Natural killer cell (primary cell): ENCODE results near the gene BOD1L1. TPM values are rescaled to one million over a fixed set of nuclear protein-coding genes. Genes with fewer than 3 reads are reported as not detected.

Experiments used
- ATAC-seq, 3 donors: fragments of 150-1000 bp in 2 of 3; fragments of 200-7000 bp in 1 of 3; cut with Tn5 transposase; 1 replicate in 1 of 3; 2 replicates in 2 of 3; pipeline ENCODE4 v1.10.0; 2021; ENCODE audit warnings: mild to moderate bottlenecking in 2 of 3, moderate library complexity in 2 of 3
- DNase-seq, 2 donors: peaks; one replicate each; pipeline versions ENCODE4 v3.0.0 to v3.0.0-alpha.2; 2013 to 2021; ENCODE audit warnings: mixed read lengths in 1 of 2
- H3K27ac ChIP-seq: one replicate; pipeline ENCODE4 v1.5.1; 2013; ENCODE audit warnings: mild to moderate bottlenecking, low read length
- H3K27me3 ChIP-seq: one replicate; pipeline ENCODE4 v1.6.1; 2013; ENCODE audit warnings: low read length; ENCODE audit not compliant: control insufficient read depth, insufficient read depth
- H3K36me3 ChIP-seq: one replicate; pipeline ENCODE4 v1.6.1; 2013; ENCODE audit warnings: low read length; ENCODE audit not compliant: control insufficient read depth, insufficient read depth
- H3K4me1 ChIP-seq: one replicate; pipeline ENCODE4 v1.6.1; 2013; ENCODE audit warnings: low read length; ENCODE audit not compliant: control insufficient read depth, insufficient read depth
- H3K4me3 ChIP-seq: one replicate; pipeline ENCODE4 v1.5.1; 2013; ENCODE audit warnings: low read length
- H3K9me3 ChIP-seq: one replicate; pipeline ENCODE4 v1.6.1; 2013; ENCODE audit warnings: low read length; ENCODE audit not compliant: control insufficient read depth, insufficient read depth
- H3K27ac Mint-ChIP-seq, 2 donors: one replicate each; pipeline ENCODE4 v1.8.0; 2022; ENCODE audit warnings: mild to moderate bottlenecking in 2 of 2, mixed read lengths in 2 of 2, moderate library complexity in 1 of 2
- H3K27me3 Mint-ChIP-seq, 2 donors: one replicate each; pipeline ENCODE4 v1.8.0; 2022; ENCODE audit warnings: low read depth in 2 of 2, mixed read lengths in 2 of 2
- H3K36me3 Mint-ChIP-seq: one replicate; pipeline ENCODE4 v1.8.0; 2022; ENCODE audit warnings: mixed read lengths
- H3K4me1 Mint-ChIP-seq, 2 donors: one replicate each; pipeline ENCODE4 v1.8.0; 2022; ENCODE audit warnings: mixed read lengths in 2 of 2
- H3K4me3 Mint-ChIP-seq: one replicate; pipeline ENCODE4 v1.8.0; 2022; ENCODE audit warnings: mild to moderate bottlenecking, moderate library complexity, mixed read lengths
- H3K9me3 Mint-ChIP-seq, 2 donors: one replicate each; pipeline ENCODE4 v1.8.0; 2022; ENCODE audit warnings: mixed read lengths in 2 of 2
- WGBS: methylation state at CpG from one replicate; pipeline ENCODE4 v1.1.7; 2013; ENCODE audit warnings: missing lambda C conversion rate; ENCODE audit not compliant: insufficient coverage; 5-methylcytosine and 5-hydroxymethylcytosine counted together
- intact Hi-C: fragments of 100-400 bp; cut with micrococcal nuclease; formaldehyde crosslinking; loops from one replicate; pipeline ENCODE4 v1.14.2; 2022
- total RNA-seq, 4 donors: library from RNA; stranded (reverse); fragments of 120-200 nt in 1 of 4; gene quantifications; one replicate each; pipeline versions ENCODE4 v1.2.3 to v1.2.4, GENCODE V29; 2013 to 2022
- TF ChIP-seq, protein P1 (sequence below): fragments of 200-600 bp; IDR thresholded peaks from one replicate; pipeline ENCODE4 v1.8.0; 2022; ENCODE audit warnings: antibody characterized with exemption

The BOD1L1 gene
- total RNA-seq, 3 donors from 2014 or later (not counting 1 experiment from before 2014, with no cell fraction given), result 62.2 to 69.1 (median 67.7) TPM

DNA sequence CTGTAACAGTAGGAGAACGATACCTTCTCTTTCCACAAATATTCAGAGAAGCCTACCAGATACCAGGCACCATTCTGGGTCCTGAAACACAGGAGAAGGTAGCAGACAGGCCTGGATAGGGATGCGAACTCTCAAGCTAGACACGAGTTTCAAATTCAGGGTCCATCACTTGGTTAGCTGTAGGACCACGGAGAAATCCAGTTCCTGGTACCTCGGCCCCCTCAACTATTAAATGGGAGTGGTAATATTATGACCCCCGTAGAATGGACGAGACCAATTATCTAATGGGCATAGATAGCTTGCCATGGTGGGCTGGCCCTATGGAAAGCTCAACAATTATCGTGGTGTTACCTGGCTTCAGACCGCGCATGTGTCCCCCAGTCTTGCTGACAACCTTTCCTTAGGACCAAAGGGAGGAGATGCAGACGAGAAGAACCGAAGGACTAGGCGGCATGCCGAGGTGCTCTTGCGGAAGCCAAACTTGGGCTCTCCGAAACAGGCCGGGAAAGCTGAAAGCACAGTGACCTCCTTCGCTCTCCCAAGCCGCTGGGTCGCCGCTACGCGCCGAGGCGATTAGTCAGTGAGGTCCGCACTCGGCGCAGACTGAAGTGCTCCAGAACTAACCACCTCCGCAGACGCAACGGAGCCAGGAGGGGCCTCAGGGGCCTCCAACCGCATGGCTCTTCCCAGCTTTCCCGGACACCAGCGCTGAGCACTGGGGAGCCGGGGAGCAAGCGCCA is 102.9 kb downstream of the BOD1L1 start:
- Histone ChIP-seq H3K36me3 (no peaks in the 10 kb centered on the region), H3K4me3 (no peak overlapping the region), H3K27ac (no peak overlapping the region), H3K4me1 (peaks cover 39% of the 10 kb centered on the region), H3K27me3 (peaks cover 79% of the 10 kb centered on the region), H3K9me3 (peaks cover 26% of the 10 kb centered on the region)
- WGBS, result 20% methylated on average over 36 of the region's 36 CpGs
- Mint-ChIP-seq H3K27me3 (peaks cover 54 to 67% of the 10 kb centered on the region in 2 donors), H3K36me3 (no peaks in the 10 kb centered on the region), H3K9me3 (peaks cover 2% of the 10 kb centered on the region in 2 donors), H3K4me3 (no peak overlapping the region), H3K4me1 (peaks cover 19 to 25% of the 10 kb centered on the region in 2 donors), H3K27ac (no peak overlapping the region)
- ATAC-seq (no peak), DNase-seq (no peak)
- TF ChIP-seq, protein P1, sequence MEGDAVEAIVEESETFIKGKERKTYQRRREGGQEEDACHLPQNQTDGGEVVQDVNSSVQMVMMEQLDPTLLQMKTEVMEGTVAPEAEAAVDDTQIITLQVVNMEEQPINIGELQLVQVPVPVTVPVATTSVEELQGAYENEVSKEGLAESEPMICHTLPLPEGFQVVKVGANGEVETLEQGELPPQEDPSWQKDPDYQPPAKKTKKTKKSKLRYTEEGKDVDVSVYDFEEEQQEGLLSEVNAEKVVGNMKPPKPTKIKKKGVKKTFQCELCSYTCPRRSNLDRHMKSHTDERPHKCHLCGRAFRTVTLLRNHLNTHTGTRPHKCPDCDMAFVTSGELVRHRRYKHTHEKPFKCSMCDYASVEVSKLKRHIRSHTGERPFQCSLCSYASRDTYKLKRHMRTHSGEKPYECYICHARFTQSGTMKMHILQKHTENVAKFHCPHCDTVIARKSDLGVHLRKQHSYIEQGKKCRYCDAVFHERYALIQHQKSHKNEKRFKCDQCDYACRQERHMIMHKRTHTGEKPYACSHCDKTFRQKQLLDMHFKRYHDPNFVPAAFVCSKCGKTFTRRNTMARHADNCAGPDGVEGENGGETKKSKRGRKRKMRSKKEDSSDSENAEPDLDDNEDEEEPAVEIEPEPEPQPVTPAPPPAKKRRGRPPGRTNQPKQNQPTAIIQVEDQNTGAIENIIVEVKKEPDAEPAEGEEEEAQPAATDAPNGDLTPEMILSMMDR, result no peak
- intact Hi-C loops, result no loop called here

DNA sequence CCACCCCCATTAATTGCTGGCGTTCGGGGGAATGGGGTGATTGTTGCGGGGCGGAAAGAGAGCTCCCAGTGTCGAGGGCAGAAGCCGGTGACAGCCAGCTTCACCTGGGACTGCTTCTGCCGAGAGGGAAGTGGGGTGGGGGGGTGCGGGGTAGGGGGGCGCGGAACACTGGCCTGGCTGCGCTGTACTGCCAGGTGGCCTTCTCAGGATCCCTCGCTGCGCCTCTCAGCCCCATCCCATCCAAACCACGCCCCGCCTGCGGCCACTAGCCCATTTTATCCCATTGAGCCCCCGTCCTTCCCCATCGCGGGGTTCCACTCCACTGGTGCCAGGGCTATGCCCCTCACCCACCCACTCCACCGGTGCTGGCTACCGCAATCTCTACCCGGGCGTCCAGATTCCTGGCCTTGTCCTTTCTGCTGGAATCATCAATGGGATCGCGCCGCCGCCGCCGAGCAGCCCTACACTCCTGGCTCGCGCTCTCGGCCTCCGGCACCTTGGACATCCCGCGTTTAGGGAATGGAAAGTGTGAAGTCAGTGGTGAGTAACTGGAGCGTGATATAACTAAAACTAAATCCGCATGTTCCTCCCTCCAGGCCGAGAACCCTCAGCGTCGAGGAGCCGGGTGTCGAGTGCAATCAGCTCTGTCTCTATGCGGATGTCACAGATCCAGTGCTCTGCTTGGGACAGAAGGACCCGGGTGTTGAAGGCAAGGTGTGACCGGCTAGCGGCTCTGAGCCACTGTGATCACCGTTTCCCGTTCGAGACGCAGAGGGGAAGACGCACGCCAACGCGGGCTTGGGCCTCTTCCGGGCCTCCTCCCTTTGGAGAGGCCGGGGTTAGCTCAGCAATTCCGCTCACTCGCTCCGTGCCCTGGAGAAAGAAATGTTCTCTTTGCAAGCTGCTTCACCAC is 103.7 kb downstream of the BOD1L1 start:
- ATAC-seq, result no peak
- peaks cover 14 to 17% of the 10 kb centered on the region in 2 donors for H3K4me1 Mint-ChIP-seq

DNA sequence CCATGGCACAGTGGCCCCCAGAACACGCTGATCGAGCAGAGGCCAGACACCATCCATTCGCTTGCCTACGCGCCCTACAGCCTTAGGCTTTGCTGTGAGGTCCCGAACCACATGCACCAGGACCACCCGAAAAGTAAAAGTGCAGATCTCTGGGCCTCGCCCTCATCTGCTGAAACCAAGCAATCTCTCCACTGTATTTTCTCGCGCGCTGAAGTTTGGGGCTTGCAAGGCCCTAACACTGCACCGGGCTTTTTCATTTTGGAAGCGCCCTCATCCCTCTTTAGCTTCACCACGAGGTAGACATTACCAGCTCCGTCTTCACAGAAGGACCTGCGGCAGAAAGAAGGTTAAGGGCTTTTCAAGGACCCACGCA is 104.4 kb downstream of the BOD1L1 start:
- no peaks in the 10 kb centered on the region for H3K36me3 Mint-ChIP-seq
- no peak overlapping the region for H3K4me3 Mint-ChIP-seq
- Histone ChIP-seq H3K9me3 (peaks cover 16% of the 10 kb centered on the region), H3K4me1 (peaks cover 23% of the 10 kb centered on the region), H3K27ac (no peak overlapping the region), H3K4me3 (no peak overlapping the region), H3K27me3 (peaks cover 69% of the 10 kb centered on the region), H3K36me3 (no peaks in the 10 kb centered on the region)
- WGBS, result 9% methylated on average over 17 of the region's 17 CpGs
- DNase-seq (no peak), ATAC-seq (no peak)
- intact Hi-C loops, result no loop called here
- H3K9me3 Mint-ChIP-seq, result no peaks in the 10 kb centered on the region
- no peak overlapping the region for H3K27ac Mint-ChIP-seq
- TF ChIP-seq, protein P1, result no peak
- H3K4me1 Mint-ChIP-seq, result peaks cover 7 to 9% of the 10 kb centered on the region in 2 donors
- H3K27me3 Mint-ChIP-seq, result peaks cover 41 to 65% of the 10 kb centered on the region in 2 donors

More for the DNA sequence above, 103.7 kb downstream of the BOD1L1 start:
- Mint-ChIP-seq H3K27ac (no peak overlapping the region), H3K4me3 (no peak overlapping the region), H3K36me3 (no peaks in the 10 kb centered on the region), H3K9me3 (peaks cover under 1 to 1% of the 10 kb centered on the region in 2 donors), H3K27me3 (peaks cover 48 to 67% of the 10 kb centered on the region in 2 donors)
- Histone ChIP-seq H3K4me1 (peaks cover 30% of the 10 kb centered on the region), H3K27ac (no peak overlapping the region), H3K27me3 (peaks cover 71% of the 10 kb centered on the region), H3K9me3 (peaks cover 18% of the 10 kb centered on the region), H3K36me3 (no peaks in the 10 kb centered on the region), H3K4me3 (no peak overlapping the region)
- 23% methylated on average over 54 of the region's 59 CpGs for WGBS
- intact Hi-C loops, result no loop called here
- no peak for DNase-seq
- TF ChIP-seq, protein P1, result no peak
